Measurements from ENCODE around the gene UST.

Gene UST

GRCh38 chr6:149052350-149053106 lies 305.7 kb downstream of the UST start:
- in situ Hi-C loops (cut with MboI; ENCODE audit: low sequenced_read_pairs): no loop called here

- in situ Hi-C loops (cut with MboI; ENCODE audit: low sequenced_read_pairs): no loop called here
Measured at GRCh38 chr6:149053848-149054558, 307.2 kb downstream of the UST start.

GRCh38 chr6:149054559-149055194 lies 307.8 kb downstream of the UST start:
- in situ Hi-C loops (cut with MboI; ENCODE audit: low sequenced_read_pairs): no loop called here

GRCh38 chr6:149055195-149055899 lies 308.5 kb downstream of the UST start:
- in situ Hi-C loops (cut with MboI; ENCODE audit: low sequenced_read_pairs): no loop called here

GRCh38 chr6:149056777-149057463 lies 310.1 kb downstream of the UST start:
- in situ Hi-C loops (cut with MboI; ENCODE audit: low sequenced_read_pairs): no loop called here

- in situ Hi-C loops (cut with MboI; ENCODE audit: low sequenced_read_pairs): no loop called here
Measured at GRCh38 chr6:149057464-149057840, 310.6 kb downstream of the UST start.

- in situ Hi-C loops (cut with MboI; ENCODE audit: low sequenced_read_pairs): no loop called here
Measured at GRCh38 chr6:149059557-149059956, 312.7 kb downstream of the UST start.

- in situ Hi-C loops (cut with MboI; ENCODE audit: low sequenced_read_pairs): no loop called here
Measured at GRCh38 chr6:149060300-149060984, 313.6 kb downstream of the UST start.

- in situ Hi-C loops (cut with MboI; ENCODE audit: low sequenced_read_pairs): no loop called here
Measured at GRCh38 chr6:149060985-149061760, 314.3 kb downstream of the UST start.

GRCh38 chr6:149061930-149062329 lies 315.1 kb downstream of the UST start:
- in situ Hi-C loops (cut with MboI; ENCODE audit: low sequenced_read_pairs): no loop called here

- in situ Hi-C loops (cut with MboI; ENCODE audit: low sequenced_read_pairs): no loop called here
Measured at GRCh38 chr6:149062653-149063348, 316.0 kb downstream of the UST start.

- in situ Hi-C loops (cut with MboI; ENCODE audit: low sequenced_read_pairs): no loop called here
Measured at GRCh38 chr6:149063468-149063867, 316.6 kb downstream of the UST start.

- in situ Hi-C loops (cut with MboI; ENCODE audit: low sequenced_read_pairs): no loop called here
Measured at GRCh38 chr6:149064001-149064659, 317.3 kb downstream of the UST start.

- in situ Hi-C loops (cut with MboI; ENCODE audit: low sequenced_read_pairs): no loop called here
Measured at GRCh38 chr6:149064660-149065015, 317.8 kb downstream of the UST start.

GRCh38 chr6:149065121-149065520 lies 318.3 kb downstream of the UST start:
- in situ Hi-C loops (cut with MboI; ENCODE audit: low sequenced_read_pairs): no loop called here

- in situ Hi-C loops (cut with MboI; ENCODE audit: low sequenced_read_pairs): no loop called here
Measured at GRCh38 chr6:149065658-149066556, 319.1 kb downstream of the UST start.

- in situ Hi-C loops (cut with MboI; ENCODE audit: low sequenced_read_pairs): no loop called here
Measured at GRCh38 chr6:149071997-149072396, 325.2 kb downstream of the UST start.
